ENCODE results near the gene NDUFAF3.

Gene NDUFAF3, protein sequence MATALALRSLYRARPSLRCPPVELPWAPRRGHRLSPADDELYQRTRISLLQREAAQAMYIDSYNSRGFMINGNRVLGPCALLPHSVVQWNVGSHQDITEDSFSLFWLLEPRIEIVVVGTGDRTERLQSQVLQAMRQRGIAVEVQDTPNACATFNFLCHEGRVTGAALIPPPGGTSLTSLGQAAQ
- total RNA-seq: 42.8 to 66.8 reads per million in 2 experiments

DNA sequence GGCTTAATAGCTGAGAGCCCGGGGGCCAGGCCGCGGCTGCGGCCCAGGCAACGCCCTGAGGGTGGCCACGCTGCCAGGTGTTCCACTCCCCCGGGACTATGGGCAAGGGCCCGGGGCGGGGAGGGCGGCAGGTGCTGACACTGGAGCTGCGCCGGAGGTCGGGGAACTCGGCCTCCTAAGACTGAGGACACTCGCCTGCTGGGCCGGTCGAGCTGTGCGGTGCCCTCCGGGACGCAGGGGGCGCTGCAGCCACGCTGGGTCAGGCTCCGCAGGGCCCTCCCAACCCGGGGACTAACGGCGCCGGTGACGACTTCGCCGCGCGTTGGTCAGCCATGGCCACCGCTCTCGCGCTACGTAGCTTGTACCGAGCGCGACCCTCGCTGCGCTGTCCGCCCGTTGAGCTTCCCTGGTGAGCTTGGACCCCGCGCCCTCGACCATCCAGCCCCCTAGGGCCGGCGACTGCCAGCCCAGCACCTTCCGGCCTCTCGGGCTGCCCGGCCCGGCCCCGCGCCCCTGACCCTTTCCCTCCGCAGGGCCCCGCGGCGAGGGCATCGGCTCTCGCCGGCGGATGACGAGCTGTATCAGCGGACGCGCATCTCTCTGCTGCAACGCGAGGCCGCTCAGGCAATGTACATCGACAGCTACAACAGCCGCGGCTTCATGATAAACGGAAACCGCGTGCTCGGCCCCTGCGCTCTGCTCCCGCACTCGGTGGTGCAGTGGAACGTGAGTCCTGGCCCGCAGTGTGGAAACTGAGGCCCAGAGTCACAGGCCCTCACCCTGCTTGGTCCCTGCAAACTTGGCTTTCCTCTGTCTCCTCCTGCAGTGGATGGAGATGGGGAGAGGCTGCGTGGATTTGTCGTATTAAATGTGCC lies at the start of gene NDUFAF3:
Gene NDUFAF3 (plus strand): TSS at position 309 of the 875 bp plus-strand sequence. CDS start 24 bp downstream, at position 333.
- DNase-seq (ENCODE audit: low read depth): peak; percentile 85

DNA sequence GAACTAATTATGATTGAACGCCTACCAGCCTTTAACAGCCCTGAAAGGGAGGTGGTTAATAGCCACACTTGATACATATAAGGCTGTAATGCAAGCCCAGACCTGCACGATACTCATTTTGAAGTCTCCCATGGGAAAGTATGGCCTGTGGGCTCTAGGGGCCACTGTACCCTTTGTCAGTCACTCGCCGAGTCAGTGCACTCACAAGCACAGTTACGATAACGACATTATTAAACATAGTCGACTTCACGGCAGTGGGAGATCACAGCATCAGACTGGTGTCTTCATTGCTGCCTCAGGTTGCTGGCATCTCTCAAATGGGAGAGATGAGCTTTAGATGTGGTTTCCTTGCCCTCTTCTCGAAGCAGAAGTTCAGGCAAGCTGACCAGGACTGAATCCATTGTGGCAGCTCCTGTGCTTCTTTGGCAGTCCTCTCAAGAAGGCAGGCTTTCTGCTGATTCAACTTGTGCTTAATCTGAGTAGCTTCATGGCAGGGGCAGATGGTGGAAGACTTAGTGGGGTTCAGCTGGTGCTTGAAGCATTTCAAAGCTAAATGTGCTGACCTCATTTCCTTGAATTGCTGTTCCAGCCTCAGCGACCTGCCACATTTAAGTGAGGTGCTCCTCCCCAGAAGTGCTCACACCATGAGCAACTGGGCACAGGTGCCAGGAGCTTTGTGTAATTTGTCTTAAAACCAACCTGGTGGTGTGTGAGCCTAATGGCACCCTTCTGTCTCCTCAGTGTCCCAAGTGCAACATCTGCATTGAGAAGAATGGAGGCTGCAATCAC lies 47.7 kb upstream of the NDUFAF3 start:
- no peak for DNase-seq (ENCODE audit: low read depth)

DNA sequence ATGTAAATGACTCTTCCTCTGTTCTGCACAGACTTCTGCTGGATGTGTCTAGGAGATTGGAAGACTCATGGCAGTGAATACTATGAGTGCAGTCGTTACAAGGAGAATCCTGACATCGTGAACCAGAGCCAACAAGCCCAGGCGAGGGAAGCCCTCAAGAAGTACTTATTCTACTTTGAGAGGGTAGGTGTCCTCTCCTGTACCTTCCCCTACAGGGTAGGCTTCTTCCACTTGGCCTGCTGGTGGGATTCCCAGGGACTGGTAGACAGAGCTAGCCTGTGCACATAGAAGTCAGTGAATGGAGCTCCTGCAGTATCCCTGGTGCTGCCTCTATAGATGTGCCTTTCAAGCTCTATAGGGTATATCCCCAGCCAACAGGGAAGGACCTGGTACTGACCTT lies 42.5 kb upstream of the NDUFAF3 start:
- DNase-seq (ENCODE audit: low read depth): no peak

DNA sequence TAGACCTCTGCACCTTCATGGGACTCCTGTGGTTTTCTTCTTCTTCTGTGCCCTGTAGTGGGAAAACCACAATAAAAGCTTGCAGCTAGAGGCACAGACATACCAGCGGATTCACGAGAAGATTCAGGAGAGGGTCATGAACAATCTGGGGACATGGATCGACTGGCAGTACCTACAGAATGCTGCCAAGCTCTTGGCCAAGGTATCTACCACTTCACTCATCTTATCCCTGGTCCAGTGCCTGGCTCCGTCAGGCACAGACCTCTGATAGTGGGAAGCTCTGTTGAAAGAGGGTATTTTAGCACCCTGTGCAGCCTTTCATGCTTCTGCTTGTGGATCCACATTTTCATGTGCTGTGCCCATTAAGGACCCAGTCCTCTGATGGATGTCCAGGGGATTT lies 41.6 kb upstream of the NDUFAF3 start:
- no peak for DNase-seq (ENCODE audit: low read depth)

DNA sequence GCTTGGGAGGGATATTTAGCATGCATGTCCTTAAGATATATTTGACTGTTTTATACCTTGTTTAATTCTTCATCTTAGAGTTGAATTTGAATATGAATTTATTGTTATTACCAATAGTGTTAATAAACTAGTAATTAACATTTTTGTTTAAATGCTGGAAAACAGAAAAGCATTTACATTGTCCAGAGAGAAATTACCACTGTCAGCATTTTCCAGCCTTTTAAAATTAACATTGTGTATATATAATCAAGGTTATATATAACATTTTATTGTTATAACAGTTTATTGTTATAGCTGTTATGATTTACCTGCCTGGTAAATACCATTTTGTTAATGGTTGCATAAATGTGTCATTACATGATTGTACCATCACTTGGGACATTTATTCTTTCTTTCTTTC lies 39.9 kb upstream of the NDUFAF3 start:
- no peak for DNase-seq (ENCODE audit: low read depth)

DNA sequence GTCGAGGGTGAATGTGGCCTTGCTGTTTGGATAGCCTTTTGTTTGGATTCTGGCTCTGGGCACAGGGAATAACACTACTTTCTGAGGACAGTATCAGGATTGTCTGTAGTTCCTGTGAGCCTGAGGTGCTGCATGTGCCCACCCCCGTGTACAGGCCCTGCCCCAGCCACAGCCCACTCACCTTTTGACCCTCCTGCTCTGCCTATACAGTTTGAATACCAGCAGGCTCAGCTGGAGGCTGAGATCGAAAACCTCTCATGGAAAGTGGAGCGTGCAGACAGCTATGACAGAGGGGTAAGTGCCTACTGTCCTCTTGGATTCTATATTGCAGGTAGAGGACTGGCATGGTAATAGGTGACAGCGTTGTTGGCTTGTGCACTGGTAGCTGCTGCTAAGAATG lies 39.2 kb upstream of the NDUFAF3 start:
- DNase-seq (ENCODE audit: low read depth): no peak

DNA sequence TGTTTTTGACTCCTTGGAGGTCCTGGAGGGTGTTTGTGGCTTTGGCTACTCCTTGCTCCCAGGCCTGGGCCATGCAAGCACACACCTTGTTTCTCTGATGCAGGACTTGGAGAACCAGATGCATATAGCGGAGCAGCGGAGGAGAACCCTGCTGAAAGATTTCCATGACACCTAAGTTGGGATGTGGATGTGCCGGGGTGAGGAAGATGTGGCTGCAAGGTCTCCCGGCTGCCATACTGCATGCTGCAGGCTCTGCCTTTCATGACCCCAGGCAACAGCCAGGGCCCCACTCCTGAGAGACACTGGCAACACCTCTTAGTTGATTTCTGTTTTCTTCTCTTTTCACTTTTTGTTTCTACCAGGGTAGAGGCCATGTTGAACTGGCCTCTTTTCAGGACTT lies 38.8 kb upstream of the NDUFAF3 start:
- DNase-seq (ENCODE audit: low read depth): no peak

DNA sequence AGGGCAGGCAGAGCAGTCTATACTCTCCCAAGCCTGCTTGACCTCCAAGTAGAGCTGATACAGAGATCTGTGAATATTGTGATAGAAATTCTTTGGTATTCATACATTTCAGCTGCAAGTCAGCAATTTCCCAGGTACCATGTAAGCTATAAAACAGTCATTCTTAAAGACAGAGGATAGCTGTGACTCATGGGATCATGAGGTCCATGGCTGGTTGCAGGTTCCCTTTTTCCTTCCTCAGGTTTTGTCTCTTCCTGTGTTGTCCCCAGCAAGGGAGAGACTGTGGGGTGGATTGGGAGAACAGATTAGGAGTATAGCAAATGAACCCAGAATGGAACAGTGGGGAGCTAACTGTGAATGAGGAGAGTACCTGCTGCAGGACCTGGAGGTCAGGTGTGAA lies 37.3 kb upstream of the NDUFAF3 start:
- DNase-seq (ENCODE audit: low read depth): no peak

DNA sequence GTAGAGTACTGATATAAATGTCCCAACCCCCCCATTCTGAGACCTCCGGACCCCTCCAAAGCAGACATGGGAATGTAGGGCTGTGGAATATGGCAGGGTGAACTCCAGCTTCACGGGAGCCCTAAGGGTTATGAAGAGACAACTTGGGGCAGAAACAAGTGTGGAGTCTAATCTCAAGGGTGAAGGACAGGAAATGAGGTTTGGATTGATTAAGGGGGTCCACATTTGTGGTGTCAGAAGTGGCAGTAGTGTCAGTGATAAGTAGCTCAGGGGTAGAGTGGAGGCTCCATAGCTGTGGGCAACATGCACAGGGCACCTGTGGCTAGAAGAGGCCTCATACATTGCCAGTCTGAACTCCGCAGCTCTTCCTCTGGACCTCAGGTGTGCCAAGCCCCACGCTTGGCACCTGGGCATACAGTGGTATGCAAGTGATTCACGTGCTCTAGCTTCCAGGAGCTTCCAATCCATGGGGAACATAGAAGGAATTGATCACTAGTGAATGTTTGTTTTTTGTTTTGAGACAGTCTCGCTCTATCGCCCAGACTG lies 36.0 kb upstream of the NDUFAF3 start:
- no peak for DNase-seq (ENCODE audit: low read depth)

DNA sequence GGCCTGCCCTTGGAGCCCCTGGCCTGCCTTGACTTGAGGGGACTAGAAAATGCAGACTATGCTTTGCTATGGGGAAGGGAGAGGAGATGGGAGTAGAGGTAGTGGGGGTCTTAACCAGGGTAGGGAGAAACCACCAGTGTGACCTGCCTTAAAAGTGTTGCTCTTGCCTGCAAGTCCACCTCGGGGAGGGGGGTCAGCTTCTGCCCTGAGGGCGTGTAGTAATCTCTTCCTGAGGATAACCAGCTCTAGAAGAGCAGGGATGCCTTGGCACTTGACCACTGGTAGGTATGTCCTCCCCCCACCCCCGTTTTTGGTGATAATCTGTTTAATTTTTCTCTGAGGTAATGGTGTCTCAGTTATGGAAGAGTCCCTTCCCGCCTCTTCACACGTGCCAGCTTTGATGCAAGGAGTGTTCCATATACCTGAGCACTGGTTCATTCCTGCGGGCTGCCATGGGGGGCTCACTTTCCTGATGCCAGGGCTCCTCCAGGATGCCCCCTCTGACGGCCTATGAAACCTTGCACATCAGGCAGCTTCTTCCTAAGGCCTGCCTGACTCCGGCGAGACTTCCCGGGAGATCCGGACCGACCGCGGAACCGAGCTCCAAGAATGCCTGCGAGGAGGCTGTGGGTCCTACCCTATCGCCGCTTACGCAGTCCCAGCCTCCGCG lies 32.7 kb upstream of the NDUFAF3 start:
- DNase-seq (ENCODE audit: low read depth): no peak

DNA sequence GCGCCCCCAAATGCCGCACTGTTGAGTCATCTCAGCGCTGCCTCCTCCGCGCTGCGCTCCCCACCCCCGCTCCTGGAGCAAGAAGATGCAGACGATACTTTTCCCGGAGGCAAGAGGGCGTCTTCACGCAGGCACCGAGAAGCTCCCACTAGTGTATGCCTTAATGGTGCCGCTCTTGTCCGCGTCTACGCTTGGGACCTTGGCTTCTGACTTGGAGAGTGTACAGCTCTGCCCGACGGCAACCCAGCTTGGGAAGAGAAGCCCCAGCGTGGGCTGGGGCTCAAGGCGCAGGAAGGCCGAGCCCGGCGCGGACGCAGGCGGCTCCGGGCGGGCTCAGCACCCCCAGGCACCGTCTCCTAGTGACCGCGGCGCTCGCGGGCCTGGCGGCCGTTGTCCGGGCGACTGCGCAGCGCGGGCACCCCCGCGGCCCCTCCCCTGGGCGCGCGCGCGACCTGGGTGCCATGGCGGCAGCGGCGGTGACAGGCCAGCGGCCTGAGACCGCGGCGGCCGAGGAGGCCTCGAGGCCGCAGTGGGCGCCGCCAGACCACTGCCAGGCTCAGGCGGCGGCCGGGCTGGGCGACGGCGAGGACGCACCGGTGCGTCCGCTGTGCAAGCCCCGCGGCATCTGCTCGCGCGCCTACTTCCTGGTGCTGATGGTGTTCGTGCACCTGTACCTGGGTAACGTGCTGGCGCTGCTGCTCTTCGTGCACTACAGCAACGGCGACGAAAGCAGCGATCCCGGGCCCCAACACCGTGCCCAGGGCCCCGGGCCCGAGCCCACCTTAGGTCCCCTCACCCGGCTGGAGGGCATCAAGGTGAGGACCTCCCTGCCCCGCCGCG lies 31.9 kb upstream of the NDUFAF3 start, which contains the start of gene P4HTM:
Gene P4HTM (plus strand): TSS at position 446 of the 840 bp plus-strand sequence. CDS start 16 bp downstream, at position 462.
- peak; percentile 70 for DNase-seq (ENCODE audit: low read depth)

DNA sequence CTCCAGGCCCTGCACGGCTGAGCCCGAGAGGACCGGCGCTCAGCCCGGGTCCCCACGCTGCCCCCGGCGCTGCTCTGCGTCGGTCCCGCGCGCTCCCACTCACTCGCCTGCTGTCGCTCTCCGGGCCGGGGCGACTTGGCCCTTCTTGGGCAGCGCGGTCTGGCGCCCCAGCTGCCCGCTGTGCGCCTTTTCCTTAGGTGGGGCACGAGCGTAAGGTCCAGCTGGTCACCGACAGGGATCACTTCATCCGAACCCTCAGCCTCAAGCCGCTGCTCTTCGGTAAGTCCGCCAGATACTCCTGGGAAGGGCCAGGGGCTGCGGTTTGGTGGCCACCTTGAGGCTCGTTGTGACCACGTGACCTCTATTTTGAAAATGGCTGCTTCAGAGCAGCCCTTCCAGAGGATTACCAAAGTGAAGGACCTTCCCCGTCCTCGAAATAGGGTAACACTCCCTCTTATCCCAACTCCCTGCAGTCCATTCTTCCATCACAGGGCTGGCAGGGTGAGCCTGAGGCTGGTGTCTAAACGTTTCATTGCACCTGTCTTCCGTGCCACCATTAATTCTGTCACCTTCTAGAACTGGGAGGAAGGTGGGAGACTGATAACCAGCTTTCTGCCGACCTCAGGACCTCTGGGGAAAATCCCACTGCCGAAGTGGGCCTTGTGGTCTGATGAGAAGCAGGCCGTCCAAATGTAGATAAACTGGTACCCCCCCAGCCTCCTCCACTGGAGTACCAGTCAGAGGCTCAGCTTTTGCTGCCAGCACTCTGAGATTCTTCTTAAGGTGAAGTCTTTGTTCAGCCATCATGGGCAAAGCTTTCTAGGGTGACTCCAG lies 31.1 kb upstream of the NDUFAF3 start:
- peak; percentile 17 for DNase-seq (ENCODE audit: low read depth)

DNA sequence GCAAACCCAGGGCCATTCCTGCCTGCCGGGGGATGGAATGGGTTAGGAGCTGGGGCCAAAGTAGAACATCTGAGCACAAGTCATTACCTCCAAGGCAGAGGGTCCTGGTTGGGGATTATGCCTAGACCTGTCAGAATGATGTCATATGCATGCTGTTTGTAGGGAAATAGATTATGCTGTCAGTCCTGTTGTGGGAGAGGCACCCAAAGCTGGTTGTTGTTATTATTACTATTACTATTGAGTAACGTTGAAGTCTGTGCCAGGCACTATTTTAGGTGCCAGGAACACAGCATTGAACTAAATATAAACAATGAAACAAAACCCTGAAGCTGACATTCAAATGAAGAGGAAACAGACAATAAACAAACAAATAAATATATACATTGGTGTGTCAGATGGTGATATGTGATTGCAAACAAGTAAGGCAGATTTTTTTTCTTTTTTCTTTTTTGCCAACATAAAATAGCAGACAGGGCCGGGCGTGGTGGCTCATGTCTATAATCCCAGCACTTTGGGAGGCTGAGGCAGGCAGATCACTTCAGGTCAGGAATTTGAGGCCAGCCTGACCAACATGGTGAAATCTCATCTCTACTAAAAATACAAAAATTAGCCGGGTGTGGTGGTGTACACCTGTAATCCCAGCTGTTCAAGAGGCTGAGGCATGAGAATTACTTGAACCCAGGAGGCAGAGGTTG lies 29.9 kb upstream of the NDUFAF3 start:
- DNase-seq (ENCODE audit: low read depth): no peak

DNA sequence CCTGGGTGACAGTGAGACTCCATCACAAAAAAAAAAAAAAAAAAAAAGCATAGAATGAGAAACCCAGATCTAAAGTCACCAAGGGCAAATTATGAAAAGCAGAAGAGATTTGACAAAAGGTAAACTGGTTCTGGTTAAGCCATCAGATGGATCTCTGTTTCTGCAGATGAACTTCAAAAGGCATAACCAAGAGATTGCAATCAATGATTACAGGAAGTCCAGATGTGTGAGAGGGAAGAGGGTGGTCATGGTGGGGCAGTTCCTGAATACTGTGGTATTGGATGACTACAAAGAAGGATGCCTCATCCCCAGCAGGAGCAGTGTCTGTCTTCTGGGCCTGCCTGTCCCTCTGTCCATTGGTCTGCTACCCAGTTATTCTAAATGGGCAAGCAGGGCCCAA lies 28.1 kb upstream of the NDUFAF3 start:
- no peak for DNase-seq (ENCODE audit: low read depth)

DNA sequence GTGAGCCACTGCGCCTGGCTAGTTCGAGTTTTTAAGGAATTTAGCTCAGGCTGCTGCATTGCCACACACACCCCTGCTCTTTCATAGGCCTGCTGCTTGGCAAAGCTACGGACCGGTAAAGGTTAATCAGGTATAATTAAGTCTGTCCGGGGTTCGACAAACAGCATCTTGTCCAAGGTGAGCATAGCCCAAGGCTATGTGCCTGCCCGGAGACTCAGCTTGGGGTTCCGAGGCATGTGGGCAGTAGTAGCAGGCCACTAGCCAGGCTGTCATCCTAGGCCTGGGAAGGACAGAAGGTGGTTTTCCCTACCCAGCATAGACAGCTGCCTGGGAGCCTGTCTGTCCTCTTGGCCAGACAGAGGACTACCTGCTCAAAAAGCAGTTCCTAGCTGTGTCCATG lies 25.3 kb upstream of the NDUFAF3 start:
- DNase-seq (ENCODE audit: low read depth): no peak

DNA sequence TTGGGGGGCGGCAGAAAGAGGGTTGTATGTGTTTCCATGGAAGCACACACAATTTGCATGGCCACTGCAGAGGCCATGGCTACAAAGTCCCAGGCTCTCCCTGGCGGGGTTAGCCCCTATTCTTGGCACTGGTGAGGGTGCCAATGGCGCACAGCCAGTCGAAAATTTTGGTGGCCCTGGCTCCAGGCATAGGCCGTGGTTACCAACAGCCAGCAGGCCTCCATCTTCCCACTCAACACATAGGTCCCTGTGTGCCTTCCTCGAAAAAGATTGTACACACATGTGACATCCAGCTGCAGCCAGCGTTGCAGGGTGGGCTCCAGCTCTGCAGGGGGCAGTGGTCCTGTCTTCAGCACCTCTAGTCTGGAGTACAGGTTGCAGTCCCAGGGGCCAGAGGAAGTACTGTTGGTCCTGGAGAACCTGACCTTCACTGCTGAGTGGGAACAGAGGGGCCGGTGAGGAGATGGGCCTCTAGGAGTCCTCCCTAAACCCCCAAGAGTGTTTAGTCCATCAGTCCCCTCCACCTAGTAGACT lies 24.8 kb upstream of the NDUFAF3 start:
- no peak for DNase-seq (ENCODE audit: low read depth)

DNA sequence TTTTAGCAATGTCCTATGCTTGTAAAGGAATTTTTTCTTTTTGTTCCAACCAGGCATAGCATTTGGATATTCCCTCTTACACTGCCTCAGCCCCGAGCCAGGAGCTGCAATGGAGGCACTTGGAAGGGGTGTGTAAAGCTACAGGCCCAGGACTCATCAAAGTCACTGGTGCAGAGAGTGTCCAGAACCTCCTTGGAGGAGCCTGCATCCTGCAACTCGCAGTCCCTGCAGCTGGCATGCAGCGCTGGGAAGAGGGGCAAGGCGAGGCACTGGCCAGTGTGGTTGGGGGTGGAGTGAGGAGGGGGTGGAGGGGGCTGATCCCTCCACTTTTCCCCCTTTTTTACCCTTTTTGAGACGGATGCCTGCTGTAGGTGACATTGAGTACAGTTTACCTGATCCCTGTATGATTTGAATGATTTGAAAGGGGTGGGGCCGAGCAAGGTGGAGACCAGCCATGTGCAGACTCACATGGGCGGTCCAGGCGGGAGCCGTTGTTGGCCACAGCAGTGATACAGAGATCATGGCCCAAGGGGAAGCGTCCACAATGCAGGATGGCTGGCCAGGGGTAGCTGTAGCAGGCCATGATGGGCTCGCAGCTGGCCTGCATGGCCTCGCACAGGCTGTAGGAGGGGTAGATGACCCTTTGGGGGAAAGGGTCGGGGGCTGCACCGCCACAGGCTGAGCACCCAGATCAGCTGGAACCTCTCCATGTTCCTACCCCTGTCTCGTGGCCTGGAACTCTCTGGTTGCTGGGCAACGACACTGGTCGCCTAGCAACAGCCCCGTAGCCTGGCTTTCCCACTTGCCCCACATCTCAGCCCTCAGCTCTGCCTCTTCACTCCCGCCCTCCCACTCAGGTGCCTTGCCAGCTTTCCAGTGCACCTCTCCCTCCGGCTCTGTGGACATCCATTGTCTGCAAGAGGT lies 23.9 kb upstream of the NDUFAF3 start:
- DNase-seq (ENCODE audit: low read depth): no peak
